SK-N-MC (cell line): ENCODE measurements around the gene SHROOM3.

ENCODE experiments used
- DNase-seq: peaks from one replicate; pipeline ENCODE4 v3.0.0-alpha.2; 2011; ENCODE audit warnings: low read depth, low spot score
- H3K27ac ChIP-seq: fragments of 200-600 bp; sonication (generic); 2 replicates; pipeline ENCODE4 v1.5.1; 2016; ENCODE audit warnings: mixed run types
- H3K36me3 ChIP-seq: fragments of 200-600 bp; sonication (generic); 2 replicates; pipeline ENCODE4 v1.6.1; 2017; ENCODE audit warnings: antibody characterized with exemption, low read length, mixed read lengths; ENCODE audit not compliant: insufficient read depth
- H3K4me3 ChIP-seq: fragments of 200-600 bp; sonication (generic); 2 replicates; pipeline ENCODE4 v1.5.1; 2016
- H3K9ac ChIP-seq: fragments of 200-600 bp; sonication (generic); 2 replicates; pipeline ENCODE4 v1.8.0; 2017; ENCODE audit warnings: mixed run types, mixed read lengths; ENCODE audit not compliant: insufficient read length
- H3K9me3 ChIP-seq: fragments of 200-600 bp; sonication (generic); 2 replicates; pipeline ENCODE4 v1.6.1; 2017; ENCODE audit warnings: low read depth, mild to moderate bottlenecking, antibody characterized with exemption, low read length, moderate library complexity, mixed read lengths
- EZH2 ChIP-seq: fragments of 200-600 bp; sonication (generic); IDR thresholded peaks from one replicate; pipeline ENCODE4 v1.6.1; 2017; ENCODE audit warnings: antibody characterized with exemption
- FOXP2 ChIP-seq: optimal IDR thresholded peaks from 2 replicates; pipeline ENCODE3; 2011; ENCODE audit warnings: mild to moderate bottlenecking, moderate library complexity; ENCODE audit not compliant: insufficient read depth; ENCODE audit errors: extremely low read length, control extremely low read depth
- POLR2AphosphoS5 ChIP-seq: IDR thresholded peaks from 2 replicates; pipeline ENCODE4 v1.6.1; 2012; ENCODE audit warnings: mild to moderate bottlenecking, low read depth, low read length, borderline replicate concordance

The SHROOM3 gene

GRCh38 chr4:76485450-76485849 is 50.4 kb downstream of the SHROOM3 start:
- Histone ChIP-seq H3K27ac (no peak overlapping the region), H3K36me3 (no peaks in the 10 kb centered on the region), H3K4me3 (no peak overlapping the region), H3K9ac (no peak overlapping the region), H3K9me3 (no peaks in the 10 kb centered on the region)
- TF ChIP-seq EZH2: no peak
- no peak for TF ChIP-seq FOXP2
- TF ChIP-seq POLR2AphosphoS5: no peak
- no peak for DNase-seq

GRCh38 chr4:76486588-76487276 is 51.7 kb downstream of the SHROOM3 start:
- no peak overlapping the region for H3K4me3 ChIP-seq
- no peak overlapping the region for H3K27ac ChIP-seq
- H3K36me3 ChIP-seq: no peaks in the 10 kb centered on the region
- no peaks in the 10 kb centered on the region for H3K9me3 ChIP-seq
- TF ChIP-seq FOXP2 (no peak), POLR2AphosphoS5 (no peak), EZH2 (no peak)
- no peak for DNase-seq
- H3K9ac ChIP-seq: no peak overlapping the region

GRCh38 chr4:76487621-76488020 is 52.6 kb downstream of the SHROOM3 start:
- Histone ChIP-seq H3K9me3 (no peaks in the 10 kb centered on the region), H3K9ac (no peak overlapping the region), H3K4me3 (no peak overlapping the region), H3K36me3 (no peaks in the 10 kb centered on the region), H3K27ac (no peak overlapping the region)
- TF ChIP-seq FOXP2: no peak
- TF ChIP-seq POLR2AphosphoS5: no peak
- TF ChIP-seq EZH2: no peak
- no peak for DNase-seq

- TF ChIP-seq EZH2: no peak
- no peak for TF ChIP-seq POLR2AphosphoS5
- TF ChIP-seq FOXP2: no peak
- Histone ChIP-seq H3K36me3 (no peaks in the 10 kb centered on the region), H3K9ac (no peak overlapping the region), H3K4me3 (no peak overlapping the region), H3K9me3 (no peaks in the 10 kb centered on the region), H3K27ac (no peak overlapping the region)
- DNase-seq: no peak
Measured at GRCh38 chr4:76488455-76488854, 53.4 kb downstream of the SHROOM3 start.

- Histone ChIP-seq H3K4me3 (no peak overlapping the region), H3K9me3 (no peaks in the 10 kb centered on the region), H3K36me3 (no peaks in the 10 kb centered on the region), H3K9ac (no peak overlapping the region), H3K27ac (no peak overlapping the region)
- no peak for TF ChIP-seq POLR2AphosphoS5
- no peak for TF ChIP-seq FOXP2
- DNase-seq: no peak
Measured at GRCh38 chr4:76488888-76489685, 54.1 kb downstream of the SHROOM3 start.

GRCh38 chr4:76489686-76490161 is 54.7 kb downstream of the SHROOM3 start:
- Histone ChIP-seq H3K27ac (no peak overlapping the region), H3K9ac (no peak overlapping the region), H3K9me3 (no peaks in the 10 kb centered on the region), H3K4me3 (no peak overlapping the region), H3K36me3 (no peaks in the 10 kb centered on the region)
- no peak for DNase-seq
- no peak for TF ChIP-seq POLR2AphosphoS5
- no peak for TF ChIP-seq FOXP2
- no peak for TF ChIP-seq EZH2

- H3K9ac ChIP-seq: no peak overlapping the region
- no peak for DNase-seq
- no peaks in the 10 kb centered on the region for H3K36me3 ChIP-seq
- H3K4me3 ChIP-seq: no peak overlapping the region
- no peaks in the 10 kb centered on the region for H3K9me3 ChIP-seq
- no peak overlapping the region for H3K27ac ChIP-seq
- TF ChIP-seq FOXP2: no peak
- no peak for TF ChIP-seq POLR2AphosphoS5
- no peak for TF ChIP-seq EZH2
Measured at GRCh38 chr4:76492055-76492454, 57.0 kb downstream of the SHROOM3 start.

GRCh38 chr4:76494243-76494642 is 59.2 kb downstream of the SHROOM3 start:
- H3K27ac ChIP-seq: no peak overlapping the region
- TF ChIP-seq FOXP2: no peak
- no peak for TF ChIP-seq EZH2
- TF ChIP-seq POLR2AphosphoS5: no peak
- H3K4me3 ChIP-seq: no peak overlapping the region
- H3K36me3 ChIP-seq: no peaks in the 10 kb centered on the region
- H3K9ac ChIP-seq: no peak overlapping the region
- H3K9me3 ChIP-seq: no peaks in the 10 kb centered on the region
- DNase-seq: no peak
